ENCODE results near the gene CYS1. TPM values are rescaled to one million over a fixed set of nuclear protein-coding genes. Genes with fewer than 3 reads are reported as not detected.

CYS1 gene
- total RNA-seq, 1 donor from 2014 or later = 13.5 TPM

- no peak overlapping the region for H3K4me3 ChIP-seq
- TF ChIP-seq POLR2A (IDR thresholded peaks at IDR 0.05) (no peak), POLR2AphosphoS5 (IDR thresholded peaks at IDR 0.05; ENCODE audit: insufficient read depth in 1 of 2, low read depth in 1 of 2) (no peak), CTCF (IDR thresholded peaks at IDR 0.05) (no peak)
- peaks cover 0 to 54% of the 10 kb centered on the region in 2 donors for H3K36me3 ChIP-seq
- H3K4me1 ChIP-seq = peaks cover 58% of the 10 kb centered on the region
- H3K9me3 ChIP-seq = no peaks in the 10 kb centered on the region
- peak overlapping the region; percentile 97 for H3K27ac ChIP-seq
- intact Hi-C loops (cut with DNase I) = loop anchor here (5.0 kb wide), 1 partner anchor 236 kb away; no protein-coding TSS in a partner anchor
- no peaks in the 10 kb centered on the region for H3K27me3 ChIP-seq
- no peak for DNase-seq (ENCODE audit: extremely low spot score in 2 of 2)
Measured at GRCh38 chr2:10047616-10048500, 32.4 kb downstream of the CYS1 start.

- Histone ChIP-seq H3K27me3 (no peaks in the 10 kb centered on the region), H3K4me3 (no peak overlapping the region), H3K36me3 (peaks cover 0 to 45% of the 10 kb centered on the region in 2 donors), H3K27ac (peak overlapping the region; percentile 97), H3K4me1 (peaks cover 64% of the 10 kb centered on the region), H3K9me3 (no peaks in the 10 kb centered on the region)
- DNase-seq (ENCODE audit: extremely low spot score in 2 of 2) = no peak
- no peak for TF ChIP-seq POLR2AphosphoS5 (IDR thresholded peaks at IDR 0.05; ENCODE audit: insufficient read depth in 1 of 2, low read depth in 1 of 2)
- no peak for TF ChIP-seq CTCF (IDR thresholded peaks at IDR 0.05)
- TF ChIP-seq POLR2A (IDR thresholded peaks at IDR 0.05) = no peak
- intact Hi-C loops (cut with DNase I) = loop anchor here (5.0 kb wide), 1 partner anchor 235 kb away; no protein-coding TSS in a partner anchor
Measured at GRCh38 chr2:10046931-10047330, 33.3 kb downstream of the CYS1 start.

- H3K4me3 ChIP-seq = peak overlapping the region in 1 of 2 donors; percentile 96
- TF ChIP-seq POLR2AphosphoS5 (IDR thresholded peaks at IDR 0.05; ENCODE audit: insufficient read depth in 1 of 2, low read depth in 1 of 2) (no peak), POLR2A (IDR thresholded peaks at IDR 0.05) (no peak), CTCF (IDR thresholded peaks at IDR 0.05) (no peak)
- no peak for DNase-seq (ENCODE audit: extremely low spot score in 2 of 2)
- peaks cover 72% of the 10 kb centered on the region for H3K4me1 ChIP-seq
- no peaks in the 10 kb centered on the region for H3K27me3 ChIP-seq
- peak overlapping the region; percentile 97 for H3K27ac ChIP-seq
- no peaks in the 10 kb centered on the region for H3K9me3 ChIP-seq
- intact Hi-C loops (cut with DNase I) = loop anchor here (5.0 kb wide), 1 partner anchor 233 kb away; no protein-coding TSS in a partner anchor
- peaks cover 0 to 35% of the 10 kb centered on the region in 2 donors for H3K36me3 ChIP-seq
Measured at GRCh38 chr2:10045561-10046355, 34.5 kb downstream of the CYS1 start.

- no peaks in the 10 kb centered on the region for H3K27me3 ChIP-seq
- H3K9me3 ChIP-seq = no peaks in the 10 kb centered on the region
- H3K4me1 ChIP-seq = peaks cover 76% of the 10 kb centered on the region
- DNase-seq (ENCODE audit: extremely low spot score in 2 of 2) = peak in 1 of 2 donors; percentile 96
- H3K27ac ChIP-seq = peak overlapping the region; percentile 97
- intact Hi-C loops (cut with DNase I) = loop anchor here (5.0 kb wide), 1 partner anchor 62 kb away; no protein-coding TSS in a partner anchor
- TF ChIP-seq POLR2AphosphoS5 (IDR thresholded peaks at IDR 0.05; ENCODE audit: insufficient read depth in 1 of 2, low read depth in 1 of 2) = peak in 1 of 2 donors; percentile 71
- TF ChIP-seq POLR2A (IDR thresholded peaks at IDR 0.05) = peak in 1 of 2 donors; percentile 28
- no peak for TF ChIP-seq CTCF (IDR thresholded peaks at IDR 0.05)
- peak overlapping the region; percentile 64 to 96 for H3K4me3 ChIP-seq
- peaks cover 0 to 24% of the 10 kb centered on the region in 2 donors for H3K36me3 ChIP-seq
Measured at GRCh38 chr2:10043906-10044601, 36.2 kb downstream of the CYS1 start.
